Bronchial epithelial cell (primary cell): ENCODE data around the gene IL17F. TPM values are rescaled to one million over a fixed set of nuclear protein-coding genes. Genes with fewer than 3 reads are reported as not detected.
"Not testable (repeated sequence)": the region's sequence is repeated elsewhere in the genome, so short reads cannot be mapped to it uniquely, and the experiment has no call there.

Experiments
- DNase-seq: peaks from one replicate; pipeline ENCODE4 v3.0.0-alpha.2; 2010; ENCODE audit warnings: low read depth
- FAIRE-seq: peaks from 2 replicates; lab custom pipeline; 2011; peaks lifted over from hg19 to GRCh38; lab: Jason Lieb, UNC
- H3K27me3 ChIP-seq: 2 replicates; pipeline ENCODE4 v1.5.1; 2011; ENCODE audit warnings: low read length; ENCODE audit not compliant: control insufficient read depth, insufficient read depth
- H3K36me3 ChIP-seq: 2 replicates; pipeline ENCODE4 v1.5.1; 2011; ENCODE audit warnings: low read length; ENCODE audit not compliant: control insufficient read depth, insufficient read depth
- H3K4me3 ChIP-seq: 2 replicates; pipeline ENCODE4 v1.5.1; 2011; ENCODE audit warnings: mild to moderate bottlenecking, low read depth, low read length, control low read depth
- CTCF ChIP-seq: IDR thresholded peaks from 2 replicates; pipeline ENCODE4 v1.5.1; 2011; ENCODE audit warnings: mild to moderate bottlenecking, moderate library complexity, low read length, control low read depth, inconsistent platforms; ENCODE audit not compliant: insufficient read depth, severe bottlenecking
- total RNA-seq: library from RNA; depleted of rRNA; stranded (reverse); fragments of >200 nt; gene quantifications from 2 replicates; pipeline ENCODE4 v1.2.1, GENCODE V29; 2014

The IL17F gene
- total RNA-seq, 1 donor from 2014 or later: not detected

GRCh38 chr6:52201046-52201445 is 43.3 kb downstream of the IL17F start:
- no peak for FAIRE-seq
- no peak for DNase-seq
- H3K36me3 ChIP-seq: no peaks in the 10 kb centered on the region
- H3K27me3 ChIP-seq: no peaks in the 10 kb centered on the region
- no peak for TF ChIP-seq CTCF
- no peak overlapping the region for H3K4me3 ChIP-seq

GRCh38 chr6:52200088-52200487 is 44.2 kb downstream of the IL17F start:
- not testable (repeated sequence) for H3K4me3 ChIP-seq, DNase-seq, H3K36me3 ChIP-seq, H3K27me3 ChIP-seq, FAIRE-seq

GRCh38 chr6:52195886-52196285 is 48.4 kb downstream of the IL17F start:
- no peak for FAIRE-seq
- no peak for TF ChIP-seq CTCF
- no peaks in the 10 kb centered on the region for H3K27me3 ChIP-seq
- no peak overlapping the region for H3K4me3 ChIP-seq
- no peak for DNase-seq
- no peaks in the 10 kb centered on the region for H3K36me3 ChIP-seq

GRCh38 chr6:52191824-52192223 is 52.5 kb downstream of the IL17F start:
- no peak for TF ChIP-seq CTCF
- H3K27me3 ChIP-seq: no peaks in the 10 kb centered on the region
- H3K36me3 ChIP-seq: no peaks in the 10 kb centered on the region
- no peak for DNase-seq
- no peak for FAIRE-seq
- H3K4me3 ChIP-seq: no peak overlapping the region

- DNase-seq: no peak
- Histone ChIP-seq H3K36me3 (no peaks in the 10 kb centered on the region), H3K4me3 (no peak overlapping the region), H3K27me3 (no peaks in the 10 kb centered on the region)
- FAIRE-seq: no peak
- TF ChIP-seq CTCF: no peak
Measured at GRCh38 chr6:52190409-52190808, 53.9 kb downstream of the IL17F start.

GRCh38 chr6:52189974-52190373 is 54.3 kb downstream of the IL17F start:
- Histone ChIP-seq H3K4me3 (no peak overlapping the region), H3K27me3 (no peaks in the 10 kb centered on the region), H3K36me3 (no peaks in the 10 kb centered on the region)
- no peak for DNase-seq
- no peak for TF ChIP-seq CTCF
- FAIRE-seq: no peak
